ENCODE data around the gene FOXK2.
A peak's percentile ranks its signal among the peaks of the same experiment; 100 is the strongest.

FOXK2 gene

GRCh38 chr17:82645516-82645915, 126.0 kb downstream of the FOXK2 start:
- DNase-seq: no peak

GRCh38 chr17:82647593-82648164, 128.1 kb downstream of the FOXK2 start:
- DNase-seq: peak; percentile 26

GRCh38 chr17:82648165-82648668, 128.7 kb downstream of the FOXK2 start, which contains the start of gene WDR45B:
TSS of gene WDR45B (minus strand) at chr17:82648444. CDS start at chr17:82648340, 104 bp downstream.
- peak; percentile 92 for DNase-seq

GRCh38 chr17:82648742-82649331, 129.3 kb downstream of the FOXK2 start:
- DNase-seq: no peak

DNA sequence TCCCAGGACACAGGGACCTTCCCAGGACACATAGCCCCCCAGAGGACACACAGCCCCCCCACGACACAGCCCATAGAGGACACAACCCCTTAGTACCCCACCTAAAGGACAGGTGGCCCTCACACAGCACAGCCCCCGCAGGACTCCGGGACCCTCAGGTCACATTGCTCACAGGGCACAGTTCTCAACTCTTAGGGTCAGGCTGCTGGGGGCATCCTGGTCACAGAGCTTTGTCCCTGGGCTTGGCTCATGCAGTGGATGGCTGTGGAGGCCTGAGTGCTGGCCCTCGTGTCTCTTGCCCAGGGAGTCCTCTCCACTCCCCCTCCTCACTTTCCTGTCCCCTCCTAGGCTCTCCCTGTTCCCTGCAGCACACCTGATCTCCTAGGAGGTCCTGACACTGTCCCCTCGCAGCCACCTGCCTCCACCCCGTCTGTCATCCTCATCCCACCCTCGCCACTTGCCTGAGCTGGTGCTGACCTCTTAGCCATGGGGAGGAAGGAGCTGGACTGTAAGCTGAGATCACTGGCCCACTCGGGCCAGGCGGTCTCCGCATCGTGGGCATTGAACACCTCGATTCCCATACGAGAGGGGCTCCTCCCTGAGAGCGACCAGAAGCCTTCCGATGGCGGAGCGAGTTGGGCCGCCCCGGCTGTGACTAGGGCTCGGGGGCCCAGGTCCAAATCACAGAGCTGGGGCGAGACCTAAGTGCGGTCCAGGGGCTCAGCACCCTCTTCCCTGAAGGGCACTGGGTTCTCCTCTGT, 130.1 kb downstream of the FOXK2 start:
- no peak for DNase-seq

GRCh38 chr17:82650723-82651122, 131.2 kb downstream of the FOXK2 start:
- DNase-seq: no peak

DNA sequence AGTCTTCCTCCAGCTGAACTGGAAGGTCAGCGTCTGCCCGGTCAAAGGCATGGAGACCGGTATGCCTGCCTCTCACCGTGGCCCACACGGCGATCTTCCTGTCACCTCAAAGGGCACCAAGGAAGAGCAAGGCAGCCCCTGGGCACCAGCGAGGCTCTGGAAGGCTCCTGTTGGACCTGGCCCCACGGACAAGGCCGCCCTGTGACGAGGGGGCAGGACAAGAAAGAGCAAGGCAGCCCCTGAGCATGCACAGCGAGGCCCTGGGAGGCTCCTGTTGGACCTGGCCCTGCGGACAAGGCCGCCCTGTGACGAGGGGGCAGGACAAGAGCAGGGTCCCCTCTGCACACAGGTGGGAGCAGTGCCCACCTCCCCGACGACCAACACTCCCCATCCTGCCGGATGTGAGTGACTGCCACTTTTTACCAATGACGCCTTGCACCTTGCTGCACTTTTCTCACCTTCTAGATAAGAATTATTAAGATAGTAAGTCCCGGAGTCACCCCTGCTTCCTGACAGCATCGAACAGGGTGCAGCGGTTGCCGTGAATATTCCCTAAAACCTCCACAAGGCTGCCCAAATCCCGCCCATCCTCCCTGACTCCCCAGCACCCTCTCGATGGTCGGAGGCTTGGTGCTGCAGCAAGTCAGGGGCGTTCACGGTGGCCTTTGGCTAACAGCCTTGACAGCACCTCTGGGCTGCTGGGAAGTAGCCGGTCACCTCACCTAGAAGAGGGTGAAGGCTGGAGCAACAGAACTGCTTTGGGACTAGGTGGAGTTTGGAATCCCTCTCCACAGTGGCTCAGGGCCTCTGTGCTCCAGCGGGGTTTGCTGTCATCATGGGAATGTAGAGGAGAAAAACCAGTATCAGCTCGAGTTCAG, 134.4 kb downstream of the FOXK2 start:
- DNase-seq: no peak
